A549 (cell line): Measurements from ENCODE around the gene ZNF410. TPM values are rescaled to one million over a fixed set of nuclear protein-coding genes. Genes with fewer than 3 reads are reported as not detected.

Experiments used
- ATAC-seq, 2 experiments: fragments of 200-7000 bp in 1 of 2; fragments of >200 bp in 1 of 2; cut with Nextera tagmentation in 1 of 2; cut with Tn5 transposase in 1 of 2; 3 replicates each; pipeline versions ENCODE4 v1.8.0 to v1.9.1; 2018 to 2020; ENCODE audit warnings: mild to moderate bottlenecking in 1 of 2, moderate library complexity in 1 of 2
- CTCF ChIA-PET: fragments of 300-600 bp; sonication (Branson Sonifier 250); formaldehyde crosslinking; extraction: SDS; loops from one replicate; lab custom pipeline; 2021; ENCODE audit warnings: antibody characterized with exemption, inconsistent platforms; lab: Yijun Ruan, JAX
- POLR2A ChIA-PET: fragments of 350-600 bp; formaldehyde crosslinking; extraction: SDS; loops from one replicate; lab custom pipeline; 2021; ENCODE audit warnings: antibody characterized with exemption, inconsistent platforms; lab: Yijun Ruan, JAX
- DNase-seq, 2 experiments: peaks; one replicate each; pipeline versions ENCODE4 v3.0.0 to v3.0.0-alpha.2; 2011 to 2016; ENCODE audit warnings: low read depth in 1 of 2, low spot score in 1 of 2
- FAIRE-seq: peaks from 2 replicates; lab custom pipeline; 2011; peaks lifted over from hg19 to GRCh38; lab: Jason Lieb, UNC
- H3K27ac ChIP-seq, 2 experiments: fragments of >200 bp; sonication (Bioruptor Twin); formaldehyde crosslinking; 3 replicates each; pipeline ENCODE4 v1.5.1; 2016 to 2017
- H3K4me1 ChIP-seq: fragments of >200 bp; sonication (Bioruptor Twin); formaldehyde crosslinking; 3 replicates; pipeline ENCODE4 v1.6.1; 2016
- H3K4me2 ChIP-seq: fragments of >200 bp; sonication (Bioruptor Twin); formaldehyde crosslinking; 3 replicates; pipeline ENCODE4 v1.6.1; 2016
- H3K4me3 ChIP-seq: fragments of >200 bp; sonication (Bioruptor Twin); formaldehyde crosslinking; 3 replicates; pipeline ENCODE4 v1.5.1; 2016
- H3K9me3 ChIP-seq: fragments of >200 bp; sonication (Bioruptor Twin); formaldehyde crosslinking; 3 replicates; pipeline ENCODE4 v1.6.1; 2016
- BCL3 ChIP-seq: fragments of >200 bp; sonication (Bioruptor Twin); formaldehyde crosslinking; IDR thresholded peaks from 3 replicates; pipeline ENCODE4 v1.6.1; 2016
- ELK1 ChIP-seq: fragments of 150-350 bp; IDR thresholded peaks from 2 replicates; pipeline ENCODE4 v1.6.1; 2014; ENCODE audit warnings: low read depth, mild to moderate bottlenecking, low read length
- EP300 ChIP-seq, 2 experiments: fragments of >200 bp; sonication (Bioruptor Twin); formaldehyde crosslinking; IDR thresholded peaks; 2 replicates in 1 of 2; 3 replicates in 1 of 2; pipeline ENCODE4 v1.6.1; 2016 to 2017
- FOSB ChIP-seq: fragments of 250-450 bp; sonication (Bioruptor Pico); IDR thresholded peaks from 2 replicates; pipeline ENCODE4 v1.5.0; 2020; ENCODE audit warnings: mild to moderate bottlenecking, moderate library complexity
- FOXS1 ChIP-seq: fragments of 250-450 bp; sonication (Bioruptor Pico); IDR thresholded peaks from 2 replicates; pipeline ENCODE4 v1.5.0; 2020; ENCODE audit warnings: mild to moderate bottlenecking, moderate library complexity
- HDAC2 ChIP-seq: fragments of 200-600 bp; sonication (generic); IDR thresholded peaks from 2 replicates; pipeline ENCODE4 v1.6.1; 2016
- HMGXB4 ChIP-seq: fragments of 250-450 bp; sonication (Bioruptor Pico); IDR thresholded peaks from 2 replicates; pipeline ENCODE4 v1.5.0; 2021; ENCODE audit warnings: mild to moderate bottlenecking, moderate library complexity, borderline replicate concordance
- KDM1A ChIP-seq: fragments of 200-600 bp; sonication (generic); IDR thresholded peaks from 2 replicates; pipeline ENCODE4 v1.6.1; 2016; ENCODE audit warnings: low read depth, mild to moderate bottlenecking
- PBX3 ChIP-seq: IDR thresholded peaks from 2 replicates; pipeline ENCODE4 v1.6.1; 2012
- REST ChIP-seq: fragments of 200-600 bp; sonication (generic); IDR thresholded peaks from 2 replicates; pipeline ENCODE4 v1.6.1; 2016; ENCODE audit warnings: antibody characterized with exemption, mild to moderate bottlenecking, moderate library complexity
- SREBF2 ChIP-seq: fragments of 450-650 bp; IDR thresholded peaks from 2 replicates; pipeline ENCODE4 v1.6.1; 2014; ENCODE audit warnings: mild to moderate bottlenecking, moderate library complexity
- ZC3H11A ChIP-seq: fragments of 450-650 bp; IDR thresholded peaks from 2 replicates; pipeline ENCODE4 v1.6.1; 2014; ENCODE audit warnings: antibody characterized with exemption, mild to moderate bottlenecking
- ZNF302 ChIP-seq: fragments of 250-450 bp; sonication (Bioruptor Pico); IDR thresholded peaks from 2 replicates; pipeline ENCODE4 v1.9.0; 2021; ENCODE audit warnings: inconsistent platforms, mild to moderate bottlenecking, moderate library complexity
- whole genome bisulfite sequencing: methylation state at CpG from one replicate; pipeline ENCODE4 v1.1.6; 2017; ENCODE audit errors: missing lambda C conversion rate; 5-methylcytosine and 5-hydroxymethylcytosine counted together
- polyA plus RNA-seq, 4 experiments: library from polyadenylated mRNA; depleted of rRNA in 3 of 4; stranded (reverse); fragments of >200 nt; fragmentation: RNase III in 1 of 4; extraction: RNeasy Plus Mini Kit Qiagen cat#74134 plus additional on column Dnase treatment in 1 of 4; gene quantifications; 2 replicates in 3 of 4; 3 replicates in 1 of 4; pipeline ENCODE4 v1.2.3, GENCODE V29; 2011 to 2017

ZNF410 gene
- polyA plus RNA-seq, 2 of the 4 experiments (the other 2 are of a cell fraction), result 35.8 to 70.8 TPM

- Histone ChIP-seq H3K4me1 (peaks cover 20% of the 10 kb centered on the region), H3K27ac (peak overlapping the region; percentile 82 to 96), H3K9me3 (no peaks in the 10 kb centered on the region), H3K4me3 (peak overlapping the region; percentile 73), H3K4me2 (peak overlapping the region; percentile 80)
- ChIA-PET POLR2A (interaction anchor here (2.0 kb wide), 1 partner anchor 36 kb away, joined by 18 read pairs; the partner anchor contains the start of gene PTGR2), CTCF (interaction anchor here (1.4 to 1.7 kb wide), 2 partner anchors 41 to 159 kb away, joined by 3 to 4 read pairs; no protein-coding TSS in a partner anchor)
- no peak for TF ChIP-seq SREBF2
- no peak for TF ChIP-seq ZC3H11A
- TF ChIP-seq FOSB (CRISPR knock-in tag), result no peak
- TF ChIP-seq ZNF302 (CRISPR knock-in tag), result no peak
- TF ChIP-seq BCL3, result no peak
- TF ChIP-seq KDM1A, result no peak
- TF ChIP-seq HMGXB4 (CRISPR knock-in tag), result no peak
- TF ChIP-seq HDAC2, result no peak
- TF ChIP-seq ELK1, result no peak
- TF ChIP-seq REST, result no peak
- TF ChIP-seq EP300 (IDR thresholded peaks at IDR 0.05), result no peak
- TF ChIP-seq PBX3, result no peak
- no peak for FAIRE-seq
- ATAC-seq, result no peak
- WGBS, result 19% methylated on average over 7 of the region's 7 CpGs
- DNase-seq, result no peak
Measured at GRCh38 chr14:73887694-73888459, 1.2 kb downstream of the ZNF410 start.

- 31% methylated on average over 3 of the region's 3 CpGs for WGBS
- DNase-seq (no peak), FAIRE-seq (no peak), ATAC-seq (no peak)
- peaks cover 20% of the 10 kb centered on the region for H3K4me1 ChIP-seq
- H3K9me3 ChIP-seq, result no peaks in the 10 kb centered on the region
- CTCF ChIA-PET, result interaction anchor here (1.4 to 1.7 kb wide), 2 partner anchors 41 to 160 kb away, joined by 3 to 4 read pairs; no protein-coding TSS in a partner anchor
- H3K4me2 ChIP-seq, result peak overlapping the region; percentile 80
- H3K4me3 ChIP-seq, result peak overlapping the region; percentile 73
- TF ChIP-seq FOXS1 (CRISPR knock-in tag), result no peak
- POLR2A ChIA-PET, result no interaction called here
- peak overlapping the region in 1 of 2 experiments; percentile 96; a peak in 1 of 6 replicates for H3K27ac ChIP-seq
Measured at GRCh38 chr14:73888460-73888725, 1.7 kb downstream of the ZNF410 start.
